DOHH2 (cell line): ENCODE data around the gene B4GALT5.

Experiments used
- H3F3A ChIP-seq: fragments of 200-600 bp; sonication (generic), shearing (Covaris generic); 2 replicates; pipeline ENCODE4 v1.6.0; 2016; ENCODE audit warnings: antibody characterized with exemption, mild to moderate bottlenecking; ENCODE audit not compliant: control insufficient read depth, insufficient read depth
- H3K27ac ChIP-seq: fragments of 200-600 bp; sonication (generic); 2 replicates; pipeline ENCODE4 v1.5.1; 2014; ENCODE audit warnings: low read depth, mild to moderate bottlenecking, low read length, moderate library complexity
- H3K27me3 ChIP-seq: fragments of 200-600 bp; sonication (generic); 2 replicates; pipeline ENCODE4 v1.6.1; 2014; ENCODE audit warnings: mild to moderate bottlenecking, low read length, mixed read lengths; ENCODE audit not compliant: control insufficient read depth
- H3K36me3 ChIP-seq: fragments of 200-600 bp; sonication (generic); 2 replicates; pipeline ENCODE4 v1.6.1; 2014; ENCODE audit warnings: mild to moderate bottlenecking, low read length, moderate library complexity, mixed read lengths; ENCODE audit not compliant: control insufficient read depth
- H3K4me1 ChIP-seq: fragments of 200-600 bp; sonication (generic); 2 replicates; pipeline ENCODE4 v1.6.1; 2014; ENCODE audit warnings: mild to moderate bottlenecking, low read length, mixed read lengths; ENCODE audit not compliant: control insufficient read depth
- H3K4me2 ChIP-seq: fragments of 200-600 bp; sonication (generic); 2 replicates; pipeline ENCODE4 v1.6.0; 2014; ENCODE audit warnings: mild to moderate bottlenecking, low read length, moderate library complexity
- H3K4me3 ChIP-seq: fragments of 200-600 bp; sonication (generic); 2 replicates; pipeline ENCODE4 v1.5.1; 2014; ENCODE audit warnings: mild to moderate bottlenecking, low read length, mixed read lengths
- H3K79me2 ChIP-seq: fragments of 200-600 bp; sonication (generic); 2 replicates; pipeline ENCODE4 v1.6.1; 2014; ENCODE audit warnings: mild to moderate bottlenecking, low read length, mixed read lengths; ENCODE audit not compliant: control insufficient read depth
- H3K9me2 ChIP-seq: fragments of 200-600 bp; sonication (generic); replicated peaks from 2 replicates; pipeline ENCODE4 v1.6.1; 2014; ENCODE audit warnings: mild to moderate bottlenecking, low read length, mixed read lengths; ENCODE audit not compliant: control insufficient read depth
- H3K9me3 ChIP-seq: fragments of 200-600 bp; sonication (generic); 2 replicates; pipeline ENCODE4 v1.6.1; 2014; ENCODE audit warnings: antibody characterized with exemption, low read length, mixed read lengths; ENCODE audit not compliant: control insufficient read depth, insufficient read depth
- H4K20me1 ChIP-seq: fragments of 200-600 bp; sonication (generic); 2 replicates; pipeline ENCODE4 v1.6.0; 2014; ENCODE audit warnings: low read depth, mild to moderate bottlenecking, antibody characterized with exemption, low read length, moderate library complexity; ENCODE audit not compliant: control insufficient read depth, insufficient read depth
- CTCF ChIP-seq: fragments of 200-600 bp; sonication (generic); IDR thresholded peaks from one replicate; pipeline ENCODE4 v1.5.1; 2014; ENCODE audit warnings: antibody characterized with exemption, mild to moderate bottlenecking, low read depth, low read length; ENCODE audit not compliant: poor library complexity, severe bottlenecking
- EZH2phosphoT487 ChIP-seq: fragments of 200-600 bp; sonication (generic); IDR thresholded peaks from 2 replicates; pipeline ENCODE4 v1.6.1; 2017; ENCODE audit warnings: borderline replicate concordance, mild to moderate bottlenecking, antibody characterized with exemption, low read length, moderate library complexity, mixed read lengths

The B4GALT5 gene

GRCh38 chr20:49741977-49742376 lies 28.3 kb upstream of the B4GALT5 start:
- Histone ChIP-seq H3F3A (no peaks in the 10 kb centered on the region), H4K20me1 (no peaks in the 10 kb centered on the region), H3K9me2 (no peaks in the 10 kb centered on the region), H3K9me3 (no peaks in the 10 kb centered on the region), H3K4me2 (no peak overlapping the region), H3K79me2 (no peaks in the 10 kb centered on the region), H3K27me3 (no peaks in the 10 kb centered on the region), H3K36me3 (no peaks in the 10 kb centered on the region), H3K4me1 (no peaks in the 10 kb centered on the region), H3K4me3 (no peak overlapping the region), H3K27ac (no peak overlapping the region)
- TF ChIP-seq CTCF = no peak
- TF ChIP-seq EZH2phosphoT487 = no peak

GRCh38 chr20:49740807-49741206 lies 27.1 kb upstream of the B4GALT5 start:
- H3K4me2 ChIP-seq = no peak overlapping the region
- H3K79me2 ChIP-seq = no peaks in the 10 kb centered on the region
- TF ChIP-seq CTCF = no peak
- TF ChIP-seq EZH2phosphoT487 = no peak
- H3K9me2 ChIP-seq = no peaks in the 10 kb centered on the region
- no peaks in the 10 kb centered on the region for H3F3A ChIP-seq
- no peak overlapping the region for H3K4me3 ChIP-seq
- no peaks in the 10 kb centered on the region for H3K27me3 ChIP-seq
- H3K27ac ChIP-seq = no peak overlapping the region
- no peaks in the 10 kb centered on the region for H3K9me3 ChIP-seq
- no peaks in the 10 kb centered on the region for H3K36me3 ChIP-seq
- H3K4me1 ChIP-seq = no peaks in the 10 kb centered on the region
- no peaks in the 10 kb centered on the region for H4K20me1 ChIP-seq

- no peak overlapping the region for H3K4me3 ChIP-seq
- no peak for TF ChIP-seq EZH2phosphoT487
- no peak for TF ChIP-seq CTCF
- no peak overlapping the region for H3K27ac ChIP-seq
Measured at GRCh38 chr20:49739042-49739441, 25.4 kb upstream of the B4GALT5 start.

GRCh38 chr20:49737260-49737659 lies 23.6 kb upstream of the B4GALT5 start:
- Histone ChIP-seq H3K4me2 (no peak overlapping the region), H3K4me3 (no peak overlapping the region), H3K27ac (no peak overlapping the region), H3F3A (no peaks in the 10 kb centered on the region), H3K27me3 (no peaks in the 10 kb centered on the region), H3K9me3 (no peaks in the 10 kb centered on the region), H3K4me1 (no peaks in the 10 kb centered on the region), H4K20me1 (no peaks in the 10 kb centered on the region), H3K9me2 (no peaks in the 10 kb centered on the region), H3K79me2 (no peaks in the 10 kb centered on the region), H3K36me3 (no peaks in the 10 kb centered on the region)
- TF ChIP-seq CTCF (no peak), EZH2phosphoT487 (no peak)

More at GRCh38 chr20:49739042-49739441, 25.4 kb upstream of the B4GALT5 start:
- no peaks in the 10 kb centered on the region for H3K27me3 ChIP-seq
- no peaks in the 10 kb centered on the region for H3K9me2 ChIP-seq
- no peak overlapping the region for H3K4me2 ChIP-seq
- no peaks in the 10 kb centered on the region for H3K4me1 ChIP-seq
- H3K79me2 ChIP-seq = no peaks in the 10 kb centered on the region
- H3F3A ChIP-seq = no peaks in the 10 kb centered on the region
- no peaks in the 10 kb centered on the region for H4K20me1 ChIP-seq
- H3K36me3 ChIP-seq = no peaks in the 10 kb centered on the region
- no peaks in the 10 kb centered on the region for H3K9me3 ChIP-seq
